NCI-H128 (cell line): Measurements from ENCODE around the gene ZNF526.

Experiments
- DNase-seq: peaks from one replicate; lab custom pipeline; 2025; ENCODE audit not compliant: unreplicated experiment; lab: John Stamatoyannopoulos, UW

The ZNF526 gene

DNA sequence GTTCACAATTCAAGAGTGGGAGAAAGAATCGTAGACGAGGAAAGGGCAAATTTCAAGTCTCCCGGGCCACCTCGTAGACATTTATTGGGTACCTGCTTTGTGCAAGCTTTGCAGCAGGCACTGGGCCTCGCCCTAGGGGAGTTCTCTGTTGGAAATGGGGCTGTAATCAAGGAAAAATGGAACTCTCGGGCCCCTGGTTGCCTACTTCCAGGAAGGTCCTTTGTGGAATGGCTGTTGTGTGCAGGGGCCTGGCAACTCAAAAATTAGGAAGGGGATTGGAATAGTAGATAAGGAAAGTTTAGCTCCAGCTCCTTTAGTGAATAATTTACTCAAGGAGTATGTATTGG is 612 bp downstream of the ZNF526 start:
- DNase-seq: no peak

GRCh38 chr19:42224940-42225717 is 5.0 kb downstream of the ZNF526 start:
- no peak for DNase-seq

DNA sequence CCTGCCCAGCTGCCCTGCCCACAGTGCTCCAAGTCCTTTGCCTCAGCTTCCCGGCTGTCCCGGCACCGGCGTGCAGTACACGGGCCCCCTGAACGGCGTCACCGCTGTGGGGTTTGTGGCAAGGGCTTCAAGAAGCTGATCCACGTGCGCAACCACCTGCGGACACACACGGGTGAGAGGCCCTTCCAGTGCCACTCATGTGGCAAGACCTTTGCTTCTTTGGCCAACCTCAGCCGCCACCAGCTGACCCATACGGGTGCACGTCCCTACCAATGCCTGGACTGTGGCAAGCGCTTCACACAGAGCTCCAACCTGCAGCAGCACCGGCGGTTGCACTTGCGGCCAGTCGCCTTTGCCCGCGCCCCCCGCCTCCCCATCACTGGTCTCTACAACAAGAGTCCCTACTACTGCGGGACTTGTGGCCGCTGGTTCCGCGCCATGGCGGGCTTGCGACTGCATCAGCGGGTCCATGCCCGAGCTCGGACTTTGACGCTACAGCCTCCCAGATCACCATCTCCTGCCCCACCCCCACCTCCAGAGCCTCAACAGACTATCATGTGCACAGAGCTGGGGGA is 5.7 kb downstream of the ZNF526 start:
- no peak for DNase-seq

DNA sequence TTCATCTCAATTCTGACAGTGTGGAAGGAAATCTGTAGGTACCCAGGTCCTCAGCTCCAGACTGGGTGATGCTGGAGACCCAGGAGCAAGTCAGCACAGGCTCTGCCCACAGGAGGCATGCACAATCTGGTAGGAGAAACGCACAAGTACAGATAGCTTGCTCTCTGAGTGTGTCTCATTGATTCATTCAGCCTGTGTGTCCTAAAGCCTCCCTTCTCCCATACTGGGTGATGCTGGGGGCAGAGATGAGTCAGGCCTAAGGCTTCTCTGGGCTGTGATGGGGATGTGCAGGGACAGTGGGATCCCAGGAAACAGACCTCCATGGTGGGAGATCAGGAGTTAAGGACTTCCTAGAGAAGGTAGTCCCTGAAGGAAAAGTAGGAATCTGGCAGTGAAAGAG is 6.8 kb downstream of the ZNF526 start:
- no peak for DNase-seq

DNA sequence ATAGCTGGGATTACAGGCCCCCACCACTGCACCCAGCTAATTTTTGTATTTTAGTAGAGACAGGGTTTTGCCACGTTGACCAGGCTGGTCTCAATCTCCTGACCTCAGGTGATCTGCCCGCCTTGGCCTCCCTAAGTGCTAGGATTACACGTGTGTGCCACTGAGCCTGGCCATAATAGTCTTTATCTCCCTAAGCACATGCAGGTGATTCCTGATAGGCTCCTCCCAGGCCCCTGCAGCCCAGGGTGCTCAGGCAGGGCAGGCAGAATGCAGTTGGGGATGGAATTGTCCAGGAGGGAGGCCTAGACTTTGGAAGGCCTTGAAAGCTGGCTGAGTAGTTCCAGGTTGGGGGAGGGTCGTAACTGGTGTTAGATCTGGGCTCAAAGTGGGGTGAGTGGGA is 8.5 kb downstream of the ZNF526 start:
- DNase-seq: no peak

GRCh38 chr19:42229301-42229854 is 9.3 kb downstream of the ZNF526 start:
- no peak for DNase-seq

GRCh38 chr19:42229855-42230351 is 9.8 kb downstream of the ZNF526 start:
- no peak for DNase-seq

DNA sequence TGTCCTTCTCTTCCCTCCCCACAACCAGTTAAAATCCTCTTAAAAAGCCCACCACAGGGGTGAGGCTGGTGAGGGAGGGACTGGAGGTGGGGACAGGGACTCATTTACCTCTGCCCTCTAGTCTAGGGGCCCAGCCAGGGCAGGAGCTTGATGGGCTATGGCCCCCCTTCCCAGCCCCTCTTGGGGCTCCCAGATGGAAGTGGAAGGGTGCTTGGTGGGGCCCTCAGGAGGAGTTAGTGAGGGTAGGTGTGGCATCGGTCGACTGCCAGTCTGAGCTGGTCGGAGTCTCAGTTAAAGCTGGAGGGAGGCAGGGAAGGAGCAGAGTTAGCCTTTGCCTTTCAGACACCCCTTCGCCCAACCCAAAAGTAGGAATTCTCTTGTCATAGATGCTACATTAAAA is 10.5 kb downstream of the ZNF526 start:
- no peak for DNase-seq

DNA sequence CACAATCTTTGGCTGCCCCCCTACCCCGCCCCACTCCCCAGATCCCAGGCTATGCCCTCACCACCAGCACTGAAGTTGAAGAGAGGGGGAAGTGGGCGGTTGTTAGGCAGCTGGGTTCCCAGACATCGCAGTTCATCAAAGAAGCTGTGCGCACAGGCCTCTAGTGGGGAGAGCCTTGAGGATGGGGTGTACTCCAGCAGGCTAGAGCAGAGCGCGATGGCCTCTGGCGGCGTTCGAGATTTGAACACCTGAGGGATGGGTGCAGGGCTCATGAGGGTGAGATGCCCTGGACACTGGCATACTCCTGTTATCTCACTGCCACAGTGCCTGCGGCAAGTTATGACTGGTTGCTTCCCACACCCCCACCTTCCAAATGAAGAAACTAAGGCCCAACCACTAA is 12.3 kb downstream of the ZNF526 start:
- DNase-seq: no peak

GRCh38 chr19:42233106-42233505 is 13.0 kb downstream of the ZNF526 start:
- DNase-seq: no peak

GRCh38 chr19:42233678-42234292 is 13.7 kb downstream of the ZNF526 start:
- no peak for DNase-seq

DNA sequence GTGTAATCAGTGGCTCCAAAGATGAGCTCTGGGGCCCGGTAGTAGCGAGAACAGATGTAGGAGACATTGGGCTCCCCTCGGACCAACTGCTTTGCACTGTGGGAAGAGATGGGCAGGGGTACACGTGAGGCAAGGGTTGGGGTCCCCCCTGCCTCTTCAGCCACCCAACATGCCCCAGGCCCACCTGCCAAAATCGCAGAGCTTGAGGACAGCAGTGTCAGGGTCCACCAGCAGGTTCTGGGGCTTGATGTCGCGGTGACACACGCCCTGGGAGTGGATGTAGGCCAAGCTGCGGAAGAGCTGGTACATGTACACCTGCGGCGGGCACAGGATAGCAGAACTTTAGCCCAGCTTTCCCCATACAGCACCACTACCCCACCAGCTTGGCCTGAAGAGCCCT is 14.3 kb downstream of the ZNF526 start:
- DNase-seq: no peak

GRCh38 chr19:42235181-42235580 is 15.1 kb downstream of the ZNF526 start:
- DNase-seq: no peak

GRCh38 chr19:42239544-42240220 is 19.6 kb downstream of the ZNF526 start:
- DNase-seq: no peak

- DNase-seq: no peak
Measured at GRCh38 chr19:42241279-42241678, 21.2 kb downstream of the ZNF526 start.

- no peak for DNase-seq
Measured at GRCh38 chr19:42242069-42242511, 22.0 kb downstream of the ZNF526 start.

GRCh38 chr19:42242512-42243409 is 22.6 kb downstream of the ZNF526 start, which contains the start of gene GSK3A:
TSS of gene GSK3A (minus strand) at chr19:42242602. CDS start at chr19:42242465, 137 bp downstream.
- peak; percentile 100 for DNase-seq

GRCh38 chr19:42244347-42245220 is 24.5 kb downstream of the ZNF526 start:
- DNase-seq: peak; percentile 87

DNA sequence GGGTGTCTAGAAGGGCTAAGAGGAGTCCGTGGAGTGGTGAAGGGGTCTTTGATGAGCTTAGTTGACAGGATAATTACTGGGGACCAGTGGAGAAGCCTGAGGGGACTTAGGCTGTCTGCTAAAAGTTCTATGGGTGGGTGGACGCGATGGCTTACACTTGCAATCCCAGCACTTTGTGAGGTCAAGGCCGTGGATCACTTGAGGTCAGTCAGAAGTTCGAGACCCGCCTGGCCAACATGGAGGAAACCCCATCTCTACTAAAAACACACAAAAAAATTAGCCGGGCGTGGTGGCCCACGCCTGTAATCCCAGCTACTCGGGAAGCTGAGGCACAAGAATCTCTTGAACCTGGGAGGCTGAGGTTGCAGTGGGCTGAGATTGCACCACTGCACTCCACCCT is 25.1 kb downstream of the ZNF526 start:
- no peak for DNase-seq
